Sigmoid colon (tissue), 7 donors: Measurements from ENCODE around the gene CD36. TPM values are rescaled to one million over a fixed set of nuclear protein-coding genes. Genes with fewer than 3 reads are reported as not detected.

Experiments
- DNase-seq: peaks from one replicate; pipeline ENCODE4 v3.0.0-alpha.2; 2019
- H3K27ac ChIP-seq, 4 donors: fragments of 200-600 bp; sonication (generic); one replicate each; pipeline ENCODE4 v1.5.1; 2016 to 2019; ENCODE audit warnings: mild to moderate bottlenecking in 1 of 4
- H3K27me3 ChIP-seq, 3 donors: fragments of 200-600 bp; sonication (generic); one replicate each; pipeline ENCODE4 v1.5.1; 2019; ENCODE audit warnings: mild to moderate bottlenecking in 1 of 3
- H3K36me3 ChIP-seq, 4 donors: fragments of 200-600 bp; sonication (generic); one replicate each; pipeline ENCODE4 v1.5.1; 2016 to 2019
- H3K4me1 ChIP-seq, 4 donors: fragments of 200-600 bp; sonication (generic); one replicate each; pipeline ENCODE4 v1.5.1; 2017 to 2019
- H3K4me3 ChIP-seq, 4 donors: fragments of 200-600 bp; sonication (generic); one replicate each; pipeline ENCODE4 v1.5.1; 2017 to 2019; ENCODE audit warnings: mild to moderate bottlenecking in 2 of 4, moderate library complexity in 1 of 4
- H3K9me3 ChIP-seq, 4 donors: fragments of 200-600 bp in 3 of 4; sonication (generic) in 3 of 4; one replicate each; pipeline versions ENCODE4 v1.5.1 to v1.6.1; 2013 to 2019
- CTCF ChIP-seq, 4 experiments: fragments of 450-650 bp in 3 of 4; fragments of 200-600 bp in 1 of 4; IDR thresholded peaks; one replicate each; pipeline ENCODE4 v1.5.1; 2016 to 2019; ENCODE audit warnings: antibody characterized with exemption in 4 of 4, mild to moderate bottlenecking in 3 of 4, moderate library complexity in 2 of 4
- EP300 ChIP-seq, 4 donors: sonication (generic); formaldehyde crosslinking; IDR thresholded peaks; one replicate each; pipeline ENCODE4 v1.6.1; 2017; ENCODE audit warnings: antibody characterized with exemption in 4 of 4
- POLR2A ChIP-seq, 2 donors: fragments of 450-650 bp; IDR thresholded peaks; one replicate each; pipeline ENCODE4 v1.6.1; 2016; ENCODE audit warnings: antibody characterized with exemption in 2 of 2, mild to moderate bottlenecking in 2 of 2, moderate library complexity in 2 of 2
- POLR2AphosphoS5 ChIP-seq, 4 donors: sonication (generic); formaldehyde crosslinking; IDR thresholded peaks; one replicate each; pipeline ENCODE4 v1.6.1; 2017; ENCODE audit warnings: antibody characterized with exemption in 4 of 4
- WGBS, 2 donors: extraction: QIAGEN DNeasy Blood & Tissue Kit; methylation state at CpG; one replicate each; pipeline ENCODE4 v1.1.7; 2013; 5-methylcytosine and 5-hydroxymethylcytosine counted together
- intact Hi-C: fragments of 100-400 bp; cut with DNase I; formaldehyde crosslinking; loops from one replicate; pipeline ENCODE4 v1.15.1; 2023
- polyA plus RNA-seq, 3 donors: library from polyadenylated mRNA; stranded (reverse); fragments of 200-250 nt; gene quantifications; one replicate each; pipeline ENCODE4 v1.2.3, GENCODE V29; 2013
- total RNA-seq, 4 donors: library from RNA; depleted of rRNA; stranded (reverse); fragments of >200 nt; gene quantifications; one replicate each; pipeline ENCODE4 v1.1.0, GENCODE V29; 2016
- donor health status: healthy with polysubstance abuse.
- donor health status: Bipolar disorder and iron deficiency.
- donor health status: healthy.

Gene CD36
- total and polyA plus RNA-seq, 7 donors, result 21.6 to 126 (median 58.9) TPM

DNA sequence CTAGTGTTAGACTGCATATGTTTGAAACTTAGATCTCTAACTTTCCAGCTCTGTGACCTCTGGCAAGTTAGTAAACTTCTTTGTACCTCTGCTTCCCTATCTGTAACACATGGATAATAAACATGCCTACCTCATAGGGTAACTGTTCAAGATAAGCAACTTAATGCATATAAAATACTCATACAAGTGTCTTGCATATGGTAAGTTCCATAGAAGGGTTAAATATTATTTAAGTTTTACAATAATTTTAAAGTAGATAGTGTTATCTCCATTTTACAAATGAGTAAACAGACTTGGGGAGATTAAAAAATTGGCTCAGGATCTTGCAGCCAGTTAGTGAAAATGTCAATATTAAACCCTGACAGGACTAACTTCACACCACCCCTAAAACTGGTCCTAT is 30.1 kb upstream of the CD36 start:
- intact Hi-C loops, result no loop called here
- H3K27ac ChIP-seq, result no peak overlapping the region
- no peak for TF ChIP-seq POLR2A (IDR thresholded peaks at IDR 0.05)
- TF ChIP-seq CTCF (IDR thresholded peaks at IDR 0.05), result no peak
- no peak for TF ChIP-seq EP300 (IDR thresholded peaks at IDR 0.05)
- TF ChIP-seq POLR2AphosphoS5 (IDR thresholded peaks at IDR 0.05), result no peak

DNA sequence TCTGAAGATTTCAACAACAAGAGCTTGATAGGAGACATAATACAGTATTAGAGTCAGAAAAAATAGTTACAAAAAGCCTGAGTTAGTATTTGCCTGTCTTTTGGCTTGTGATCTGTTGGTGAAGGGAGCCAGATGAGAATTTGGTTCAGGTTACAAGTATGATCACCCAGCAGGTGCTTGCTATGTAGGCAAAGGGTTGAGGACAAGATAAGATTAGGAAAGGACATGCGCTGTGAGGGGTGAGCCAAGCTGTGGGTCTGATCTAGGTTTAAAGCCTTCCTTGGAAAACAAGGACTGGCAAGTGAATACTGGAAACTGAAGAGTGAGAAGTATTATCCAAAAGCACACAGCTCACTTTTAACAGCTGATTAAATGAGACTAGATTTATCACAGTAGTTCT is 28.7 kb upstream of the CD36 start:
- no peaks in the 10 kb centered on the region for H3K36me3 ChIP-seq
- 82 to 98% methylated on average over 1 of the region's 1 CpG for WGBS, 2 donors
- no peak overlapping the region for H3K27ac ChIP-seq
- H3K9me3 ChIP-seq, result no peaks in the 10 kb centered on the region
- DNase-seq, result no peak
- no peaks in the 10 kb centered on the region for H3K27me3 ChIP-seq
- TF ChIP-seq POLR2A (IDR thresholded peaks at IDR 0.05) (no peak), CTCF (IDR thresholded peaks at IDR 0.05) (no peak), POLR2AphosphoS5 (IDR thresholded peaks at IDR 0.05) (no peak), EP300 (IDR thresholded peaks at IDR 0.05) (no peak)
- H3K4me3 ChIP-seq, result no peak overlapping the region
- intact Hi-C loops, result no loop called here
- H3K4me1 ChIP-seq, result peaks cover 0 to 34% (median 5%) of the 10 kb centered on the region in 4 donors

More for the DNA sequence above, 30.1 kb upstream of the CD36 start:
- H3K4me1 ChIP-seq, result peaks cover 0 to 25% (median 5%) of the 10 kb centered on the region in 4 donors
- H3K9me3 ChIP-seq, result no peaks in the 10 kb centered on the region
- H3K27me3 ChIP-seq, result no peaks in the 10 kb centered on the region
- H3K36me3 ChIP-seq, result no peaks in the 10 kb centered on the region
- DNase-seq, result no peak
- H3K4me3 ChIP-seq, result no peak overlapping the region

DNA sequence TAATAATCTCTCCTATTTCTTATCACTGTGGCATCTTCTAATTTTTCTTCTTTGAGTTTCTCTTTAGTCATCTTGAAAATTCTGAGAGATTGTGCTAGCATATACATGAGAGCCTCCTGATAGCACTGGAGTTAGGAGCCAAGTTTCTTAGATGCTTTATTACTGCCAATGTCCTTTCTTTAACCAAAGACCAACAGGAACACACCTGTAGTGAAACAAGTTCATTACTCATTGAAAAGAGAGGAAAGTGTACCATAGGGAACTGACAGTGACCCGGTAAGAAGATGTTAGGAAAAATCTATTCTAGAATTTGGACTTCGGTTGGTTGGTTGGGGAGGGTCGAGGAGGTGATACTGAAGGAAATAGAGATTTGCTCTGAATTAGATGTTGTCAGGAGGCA is 27.1 kb upstream of the CD36 start:
- WGBS, 2 donors, result 29 to 61% methylated on average over 3 of the region's 3 CpGs
- H3K27me3 ChIP-seq, result no peaks in the 10 kb centered on the region
- intact Hi-C loops, result no loop called here
- H3K9me3 ChIP-seq, result no peaks in the 10 kb centered on the region
- H3K36me3 ChIP-seq, result no peaks in the 10 kb centered on the region
- H3K4me1 ChIP-seq, result peaks cover 0 to 34% (median 7%) of the 10 kb centered on the region in 4 donors
- DNase-seq, result no peak
- TF ChIP-seq CTCF (IDR thresholded peaks at IDR 0.05) (no peak), POLR2A (IDR thresholded peaks at IDR 0.05) (no peak), POLR2AphosphoS5 (IDR thresholded peaks at IDR 0.05) (no peak), EP300 (IDR thresholded peaks at IDR 0.05) (no peak)
- H3K4me3 ChIP-seq, result no peak overlapping the region
- H3K27ac ChIP-seq, result no peak overlapping the region

DNA sequence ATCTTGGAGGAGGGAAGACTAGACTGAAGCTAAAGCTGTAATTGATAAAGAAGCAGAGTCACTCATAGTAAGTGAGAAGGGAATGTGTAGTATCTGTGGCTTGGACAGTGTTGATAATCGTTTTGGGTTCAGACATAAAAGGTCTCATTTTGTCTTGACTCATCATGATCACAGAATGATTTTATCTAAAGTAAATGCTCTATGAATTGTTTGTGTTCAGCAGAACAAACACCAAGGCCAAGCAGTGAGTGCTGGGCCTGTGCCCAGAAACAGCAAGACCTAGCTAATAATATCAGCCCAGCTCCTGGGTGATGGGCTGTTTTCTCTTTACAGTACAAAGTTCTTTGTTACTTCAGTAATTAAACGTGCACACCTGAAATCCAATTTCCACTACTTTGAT is 26.7 kb upstream of the CD36 start:
- no peak for DNase-seq
- Histone ChIP-seq H3K27me3 (no peaks in the 10 kb centered on the region), H3K4me3 (no peak overlapping the region), H3K9me3 (no peaks in the 10 kb centered on the region), H3K36me3 (no peaks in the 10 kb centered on the region), H3K4me1 (peaks cover 0 to 34% (median 7%) of the 10 kb centered on the region in 4 donors), H3K27ac (no peak overlapping the region)
- intact Hi-C loops, result no loop called here
- no peak for TF ChIP-seq POLR2AphosphoS5 (IDR thresholded peaks at IDR 0.05)
- no peak for TF ChIP-seq POLR2A (IDR thresholded peaks at IDR 0.05)
- no peak for TF ChIP-seq CTCF (IDR thresholded peaks at IDR 0.05)
- TF ChIP-seq EP300 (IDR thresholded peaks at IDR 0.05), result no peak
- 3 to 41% methylated on average over 2 of the region's 2 CpGs for WGBS, 2 donors

GRCh38 chr7:80612880-80613279 is 25.6 kb upstream of the CD36 start:
- Histone ChIP-seq H3K36me3 (no peaks in the 10 kb centered on the region), H3K4me3 (no peak overlapping the region), H3K4me1 (peaks cover 0 to 31% (median 7%) of the 10 kb centered on the region in 4 donors), H3K27ac (no peak overlapping the region), H3K27me3 (no peaks in the 10 kb centered on the region), H3K9me3 (no peaks in the 10 kb centered on the region)
- intact Hi-C loops, result no loop called here
- TF ChIP-seq POLR2A (IDR thresholded peaks at IDR 0.05) (no peak), POLR2AphosphoS5 (IDR thresholded peaks at IDR 0.05) (no peak), EP300 (IDR thresholded peaks at IDR 0.05) (no peak), CTCF (IDR thresholded peaks at IDR 0.05) (no peak)
- no peak for DNase-seq
